GM18508 (cell line): Measurements from ENCODE around the gene SLC9A5.
A peak's percentile ranks its signal among the peaks of the same experiment; 100 is the strongest.

Experiments
- ATAC-seq: cut with Tn5 transposase; IDR thresholded peaks from one replicate; pipeline ENCODE4 v1.9.1; 2021; ENCODE audit warnings: moderate number of reproducible peaks; ENCODE audit not compliant: insufficient read depth, unreplicated experiment

Gene SLC9A5

GRCh38 chr16:67237396-67238277, 11.1 kb upstream of the SLC9A5 start:
- no peak for ATAC-seq

- no peak for ATAC-seq
Observed at GRCh38 chr16:67238278-67238575, 10.6 kb upstream of the SLC9A5 start.

- ATAC-seq, result no peak
Observed at GRCh38 chr16:67238806-67239470, 9.8 kb upstream of the SLC9A5 start.

- no peak for ATAC-seq
Observed at GRCh38 chr16:67240506-67240905, 8.3 kb upstream of the SLC9A5 start.

GRCh38 chr16:67241008-67241900, 7.5 kb upstream of the SLC9A5 start:
- no peak for ATAC-seq

- no peak for ATAC-seq
Observed at GRCh38 chr16:67242138-67242730, 6.5 kb upstream of the SLC9A5 start.

GRCh38 chr16:67243481-67243880, 5.3 kb upstream of the SLC9A5 start:
- ATAC-seq, result no peak

GRCh38 chr16:67244387-67245185, 4.2 kb upstream of the SLC9A5 start:
- ATAC-seq, result peak; percentile 36

GRCh38 chr16:67245186-67245585, 3.6 kb upstream of the SLC9A5 start:
- no peak for ATAC-seq

GRCh38 chr16:67245674-67246080, 3.1 kb upstream of the SLC9A5 start:
- ATAC-seq, result no peak

GRCh38 chr16:67246081-67246755, 2.6 kb upstream of the SLC9A5 start:
- ATAC-seq, result no peak

GRCh38 chr16:67246756-67247191, 2.0 kb upstream of the SLC9A5 start:
- no peak for ATAC-seq

- ATAC-seq, result peak; percentile 30
Observed at GRCh38 chr16:67247192-67248072, 1.3 kb upstream of the SLC9A5 start, which contains the start of gene FHOD1. FHOD1 (minus strand) TSS chr16:67247481; CDS start chr16:67247410, 71 bp downstream.

GRCh38 chr16:67248073-67248400, 742 bp upstream of the SLC9A5 start:
- no peak for ATAC-seq

- ATAC-seq, result no peak
Observed at GRCh38 chr16:67249178-67250044, 632 bp downstream of the SLC9A5 start.

GRCh38 chr16:67250045-67250327, 1.2 kb downstream of the SLC9A5 start:
- no peak for ATAC-seq
